Fibroblast of skin of right quadriceps (primary cell): ENCODE data around the gene MAML3.

ENCODE experiments used
- DNase-seq: peaks from one replicate; pipeline ENCODE4 v3.0.0-alpha.2; 2013

Gene MAML3

DNA sequence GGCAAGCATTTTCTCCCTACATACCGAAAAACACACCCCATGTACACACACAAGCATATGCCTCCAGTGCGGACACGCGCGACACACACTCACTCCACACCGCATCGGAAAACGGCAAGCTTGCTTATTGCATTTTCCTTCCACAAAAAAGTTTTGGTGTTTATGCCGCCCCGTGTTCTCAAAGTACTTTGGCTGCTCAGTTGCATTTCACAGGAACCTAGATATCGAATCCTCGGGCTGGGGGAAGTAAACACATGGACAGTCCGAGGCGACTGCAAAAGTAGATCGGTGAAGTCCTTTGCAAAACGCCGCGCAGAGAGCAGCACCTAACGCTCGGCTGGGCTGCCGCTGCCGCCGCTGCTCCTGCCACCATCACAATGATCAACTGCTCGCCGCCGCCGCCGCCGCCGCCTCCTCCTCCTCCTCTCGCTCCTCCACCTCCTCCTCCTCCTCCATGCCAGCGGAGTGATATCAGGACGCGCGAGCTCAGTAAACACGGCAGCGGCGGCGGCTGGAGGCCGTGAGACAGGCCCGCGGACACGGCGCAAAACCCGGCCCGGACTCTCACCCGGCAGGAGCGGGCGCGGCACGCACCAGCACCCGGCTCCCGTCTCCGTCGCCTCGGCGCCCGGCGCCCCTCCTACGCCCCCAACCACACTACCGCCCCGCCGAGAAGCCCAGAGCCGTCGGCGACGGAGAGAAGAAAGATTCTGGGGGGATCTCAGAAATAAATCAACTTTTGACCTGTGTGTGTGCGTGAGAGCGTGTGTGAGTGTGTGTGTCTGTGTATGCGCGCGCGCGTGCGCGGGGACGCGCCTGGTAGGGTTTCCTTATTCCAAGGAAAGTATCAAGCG, at the start of gene MAML3:
TSS of gene MAML3 (minus strand) at position 467 of the 854 bp plus-strand sequence. CDS start 857 bp downstream, outside the sequence.
- DNase-seq, result peak; percentile 98

DNA sequence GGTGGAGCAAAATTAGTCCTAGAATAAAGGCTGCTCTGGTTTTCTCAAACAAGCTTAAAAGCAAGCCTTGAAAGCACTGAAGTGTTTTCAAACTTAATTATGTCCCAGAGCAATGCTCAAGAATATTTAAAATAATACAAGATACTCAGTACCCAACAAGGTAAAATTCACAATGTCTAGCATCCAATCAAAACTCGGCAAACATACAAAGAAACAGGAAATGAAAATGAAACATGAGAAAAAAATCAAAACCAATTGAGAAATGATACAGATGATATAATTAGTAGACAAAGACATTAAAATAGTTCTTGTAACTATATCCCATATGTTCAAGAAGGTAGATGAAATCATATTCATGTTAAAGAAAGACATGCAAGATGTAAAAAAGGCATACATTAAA, 45.0 kb upstream of the MAML3 start:
- no peak for DNase-seq

DNA sequence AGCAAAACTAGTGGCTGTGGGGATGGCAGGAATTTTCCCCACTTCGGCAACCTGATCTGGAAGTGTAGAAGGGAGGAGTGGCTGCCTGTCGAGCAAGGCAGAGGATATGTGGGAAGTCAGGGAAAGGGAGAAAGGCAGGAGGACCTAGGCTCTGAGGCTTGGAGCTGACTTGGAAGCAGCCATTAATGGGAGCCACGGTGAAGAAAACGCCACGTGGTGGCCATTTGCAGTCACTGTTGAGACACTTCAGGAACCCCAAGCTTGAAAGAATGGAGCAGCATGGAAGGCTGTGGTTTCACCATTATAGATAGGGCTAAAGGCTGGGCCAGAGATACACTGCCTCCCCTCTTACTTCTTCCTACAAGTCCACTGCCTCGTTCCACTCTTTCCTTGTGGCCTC, 41.8 kb upstream of the MAML3 start:
- DNase-seq, result no peak

DNA sequence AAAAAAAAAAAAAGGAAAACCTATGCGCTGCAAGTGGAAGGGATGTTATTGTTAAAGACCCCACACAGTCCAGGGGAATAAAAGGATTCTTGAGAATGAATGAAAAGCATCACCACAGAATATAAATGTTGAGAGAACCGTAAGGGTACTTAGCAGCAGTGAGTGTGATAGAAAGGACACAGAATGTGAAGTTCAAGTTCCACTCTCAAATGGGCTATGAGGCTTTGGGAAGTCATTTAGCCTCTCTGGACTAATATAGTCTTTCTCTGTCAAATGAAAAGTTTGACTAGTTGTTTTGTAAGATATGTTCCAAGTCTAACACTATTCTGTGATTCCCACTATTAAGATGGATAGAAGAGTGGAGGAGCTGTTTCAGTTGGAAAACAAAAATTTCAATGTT, 35.8 kb upstream of the MAML3 start:
- DNase-seq, result no peak

DNA sequence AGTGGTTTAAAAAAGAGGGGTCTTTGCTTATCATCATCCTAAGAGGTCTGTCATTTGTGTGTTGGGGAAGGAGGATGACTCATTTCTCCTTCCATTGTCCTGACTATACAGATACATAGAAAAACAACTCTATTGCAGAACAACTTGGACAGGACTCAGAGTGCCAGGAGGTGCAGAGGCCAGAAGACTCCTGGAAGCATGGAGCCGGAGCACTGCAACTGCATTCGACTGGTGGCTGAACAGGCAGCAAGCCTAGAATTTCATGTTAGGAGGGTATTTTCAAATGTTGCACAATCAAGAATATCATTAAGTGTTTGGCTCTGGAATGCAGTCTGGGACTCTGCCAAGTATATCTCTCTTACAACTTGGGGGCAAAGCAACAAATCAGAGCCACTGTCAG, 35.0 kb upstream of the MAML3 start:
- peak; percentile 76 for DNase-seq

DNA sequence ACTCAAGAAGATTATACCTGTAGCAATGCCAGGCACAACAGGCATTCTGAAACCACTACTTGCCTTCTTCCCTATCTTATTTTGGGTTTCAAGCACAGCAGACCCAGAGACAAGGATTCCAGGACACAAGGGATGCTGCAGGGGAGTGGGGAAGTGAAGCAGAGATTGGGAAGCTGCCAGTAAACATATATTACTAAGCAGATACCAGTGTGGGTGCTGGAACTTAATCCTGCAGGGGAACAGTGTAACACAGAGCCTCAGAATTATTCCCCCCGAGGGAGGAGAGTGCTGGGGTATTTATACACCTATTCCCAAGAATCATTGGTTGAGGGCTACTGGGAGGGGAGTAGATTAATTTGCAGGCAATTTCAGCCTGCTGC, 33.3 kb upstream of the MAML3 start:
- DNase-seq, result peak; percentile 10

DNA sequence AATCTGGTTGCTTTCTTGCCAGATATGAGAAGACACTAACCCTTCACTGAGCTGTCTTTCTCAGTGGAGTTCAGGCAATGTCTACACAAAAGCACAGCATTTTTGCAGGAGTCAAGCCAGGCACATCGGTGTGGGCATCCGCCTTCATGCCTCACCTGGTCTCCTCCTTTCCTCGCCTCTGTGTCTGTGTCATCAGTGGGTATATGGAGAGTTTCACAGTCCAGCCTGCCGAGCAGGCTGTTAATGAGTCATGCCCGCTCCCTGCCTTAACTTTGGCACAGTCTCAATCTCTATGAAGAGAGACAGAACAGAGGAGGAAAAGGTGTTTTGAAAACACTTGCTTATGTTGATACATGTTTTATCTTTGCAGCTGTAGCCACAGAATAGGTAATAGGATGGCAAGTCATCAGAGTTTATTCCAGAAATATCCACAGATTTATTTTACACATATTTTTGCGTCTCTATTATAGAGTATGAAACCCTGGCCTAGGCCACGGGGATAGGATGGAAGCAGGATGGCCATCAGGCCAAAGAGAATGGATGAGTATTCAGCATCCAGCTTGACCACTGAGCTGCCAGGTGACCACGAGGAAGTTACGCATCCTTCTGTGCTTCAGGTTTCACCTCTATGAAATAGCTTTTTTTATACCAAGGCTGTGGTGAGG, 32.8 kb upstream of the MAML3 start:
- DNase-seq, result peak; percentile 46

DNA sequence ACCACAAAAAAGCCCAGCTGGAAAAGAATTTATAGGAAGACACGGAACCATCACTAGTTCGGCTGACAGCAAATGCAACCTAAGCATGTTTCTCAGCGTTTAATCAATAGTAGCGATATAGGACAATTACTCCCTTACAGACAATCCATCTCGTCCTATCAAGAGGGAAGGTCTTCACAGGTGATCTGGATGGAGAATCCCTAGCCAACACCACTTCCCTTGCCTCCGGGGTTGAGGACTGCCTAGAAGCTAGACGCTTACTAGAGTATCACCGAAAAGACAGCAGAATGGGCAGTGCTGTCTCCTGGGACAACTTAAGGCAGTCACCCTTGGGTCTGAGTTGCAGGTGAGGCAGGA, 32.1 kb upstream of the MAML3 start:
- no peak for DNase-seq

DNA sequence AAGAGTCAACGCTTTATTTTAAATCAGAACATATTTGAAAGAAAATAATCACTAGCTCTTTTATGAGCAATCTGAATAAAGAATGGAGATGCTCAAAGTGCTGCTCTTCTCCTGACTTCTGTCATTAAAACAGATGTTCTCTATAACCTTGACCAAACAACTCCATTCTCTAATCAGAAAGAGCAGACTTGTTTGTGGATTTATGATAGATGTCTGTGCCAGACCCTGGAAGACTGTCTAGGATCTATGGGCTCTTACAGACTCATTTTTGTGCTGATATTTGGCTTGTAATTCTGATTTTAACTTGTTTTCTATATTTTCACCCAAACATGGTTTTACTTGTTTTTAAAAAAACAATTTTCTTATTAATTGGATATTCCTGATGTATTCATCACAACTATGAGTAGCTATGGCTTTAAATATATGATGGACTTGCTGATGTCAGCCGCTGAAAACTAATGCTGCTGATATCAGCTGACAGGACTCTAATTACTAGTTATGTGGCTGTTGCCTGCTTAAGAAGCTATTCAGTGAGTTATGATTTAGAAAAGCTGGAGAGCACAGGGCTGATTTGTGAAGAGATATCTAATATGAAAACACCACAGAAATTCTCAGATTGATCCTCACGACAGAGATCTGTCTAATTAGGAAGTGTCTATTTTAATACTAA, 31.6 kb upstream of the MAML3 start:
- DNase-seq, result no peak

DNA sequence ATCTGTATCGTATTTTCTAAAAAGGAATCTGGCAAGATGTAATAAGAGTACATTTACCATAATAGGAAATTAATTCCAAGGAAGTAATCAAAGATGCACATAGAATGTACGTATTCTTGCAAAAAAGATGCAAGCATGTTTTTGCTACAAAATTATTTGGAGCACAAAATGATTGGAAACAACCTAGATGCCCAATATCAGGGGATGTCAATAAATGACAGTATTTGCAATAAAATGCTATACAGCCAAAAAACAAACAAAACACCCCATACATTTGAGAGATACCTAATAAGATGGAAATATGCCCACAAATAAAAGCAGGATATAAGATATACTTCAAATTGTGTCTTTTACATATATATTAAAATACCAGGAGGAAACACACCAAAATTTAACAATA, 29.3 kb upstream of the MAML3 start:
- DNase-seq, result no peak

DNA sequence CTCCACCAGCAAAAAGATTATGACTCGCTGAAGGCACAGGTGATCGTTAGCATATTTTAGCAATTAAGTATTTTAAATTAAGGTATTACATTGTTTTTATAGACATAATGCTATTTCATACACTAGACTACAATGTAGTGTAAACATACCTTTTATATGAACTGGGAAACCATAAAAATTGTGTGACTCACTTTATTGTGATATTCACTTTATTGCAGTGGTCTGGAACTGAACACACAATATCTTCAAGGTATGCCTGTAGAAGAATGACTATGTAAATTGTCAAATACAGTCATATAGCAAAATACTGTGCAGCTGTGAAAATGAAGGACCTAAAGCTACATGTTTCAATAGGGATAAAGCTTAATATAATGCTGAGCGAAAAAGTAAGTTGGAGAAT, 26.6 kb upstream of the MAML3 start:
- DNase-seq, result no peak

DNA sequence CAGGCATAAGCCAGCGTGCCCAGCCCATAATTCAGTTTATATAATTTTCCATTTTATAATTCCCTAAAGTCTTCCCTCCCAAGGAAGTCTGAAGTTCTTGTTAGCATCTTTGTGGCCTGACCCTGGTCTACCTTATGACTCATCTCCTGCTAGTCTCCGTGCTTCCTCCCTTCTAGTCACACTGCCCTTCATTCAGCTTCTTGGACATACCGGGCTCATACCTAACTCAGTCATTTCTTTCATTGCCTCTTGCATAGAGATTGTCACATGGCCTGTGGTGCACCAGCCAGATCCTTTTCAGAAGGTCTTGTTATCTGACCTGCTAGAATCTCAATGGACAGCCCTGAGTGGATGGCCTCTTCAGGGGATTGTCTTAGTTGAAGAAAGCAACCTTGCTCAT, 22.8 kb upstream of the MAML3 start:
- peak; percentile 50 for DNase-seq

DNA sequence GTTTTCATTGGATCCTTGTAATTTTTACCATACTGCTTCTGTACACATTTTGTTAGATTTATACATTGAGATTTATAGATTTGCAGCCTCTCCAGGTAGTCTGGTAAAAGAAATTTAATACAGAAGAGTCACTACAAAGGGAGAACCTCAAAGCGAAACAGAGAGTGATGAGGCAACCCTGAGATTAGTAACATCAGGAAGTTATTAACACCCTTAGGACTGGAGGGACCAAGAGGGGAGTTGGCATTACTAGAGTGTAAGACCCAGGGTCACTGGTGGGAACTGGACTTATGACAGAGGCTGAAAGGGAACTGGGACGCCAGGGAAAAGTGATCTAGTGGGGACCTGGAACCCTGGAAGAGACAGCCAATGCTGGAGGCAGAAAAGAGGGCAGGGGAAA, 20.6 kb upstream of the MAML3 start:
- no peak for DNase-seq

DNA sequence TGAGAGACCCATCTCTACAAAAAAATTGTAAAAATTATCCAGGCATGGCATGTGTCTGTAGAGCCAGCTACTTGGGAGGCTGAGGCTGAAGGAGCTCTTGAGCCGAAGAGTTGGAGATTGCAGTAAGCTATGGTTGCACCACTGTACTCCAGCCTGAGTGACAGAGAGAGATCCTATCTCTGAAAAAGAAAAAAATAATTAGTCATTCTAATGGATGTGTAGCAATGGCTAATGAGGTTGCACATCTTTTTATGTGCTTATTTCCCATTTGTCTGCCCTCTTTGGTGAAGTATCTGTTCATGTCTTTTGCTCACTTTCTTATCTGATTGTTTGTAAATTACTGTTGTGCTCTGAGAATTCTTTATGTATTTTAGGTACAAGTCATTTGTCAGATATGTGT, 19.0 kb upstream of the MAML3 start:
- no peak for DNase-seq

DNA sequence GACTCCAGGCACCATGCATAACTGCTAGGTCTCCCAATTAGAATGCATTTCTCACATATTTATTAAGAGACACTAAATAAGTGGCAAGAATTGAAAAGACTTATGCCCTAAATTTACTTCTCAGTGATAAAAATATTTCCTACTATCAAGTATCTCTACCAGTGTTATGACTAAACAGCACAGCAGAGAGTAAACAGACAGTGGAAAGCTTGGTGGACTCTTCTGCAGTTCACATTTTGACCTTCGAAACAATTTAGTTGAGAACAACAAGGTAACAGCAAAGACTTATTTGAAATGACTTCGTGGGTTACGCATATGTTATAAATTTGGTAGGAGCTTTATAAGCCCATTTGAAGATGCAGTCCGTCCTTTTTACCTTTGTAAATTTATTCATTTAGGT, 16.3 kb upstream of the MAML3 start:
- DNase-seq, result no peak

DNA sequence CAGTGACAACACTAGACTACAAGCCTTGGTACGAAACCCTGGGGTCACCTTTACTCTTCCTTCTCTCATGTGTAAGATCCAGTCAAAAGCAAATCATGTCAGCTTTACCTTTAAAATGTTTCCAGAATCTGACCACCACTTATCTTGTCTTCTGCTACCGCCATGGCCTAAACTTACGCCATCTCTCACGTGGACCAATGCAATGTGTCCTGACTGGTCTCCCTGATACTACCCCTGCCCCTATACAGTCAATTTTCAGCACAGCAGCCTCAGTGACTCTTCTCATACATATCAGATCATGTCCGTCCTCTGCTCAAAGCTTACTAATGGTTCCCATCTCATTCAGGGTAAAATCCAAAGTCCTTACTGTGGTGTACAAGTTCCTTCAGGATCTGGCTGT, 15.0 kb upstream of the MAML3 start:
- DNase-seq, result no peak

DNA sequence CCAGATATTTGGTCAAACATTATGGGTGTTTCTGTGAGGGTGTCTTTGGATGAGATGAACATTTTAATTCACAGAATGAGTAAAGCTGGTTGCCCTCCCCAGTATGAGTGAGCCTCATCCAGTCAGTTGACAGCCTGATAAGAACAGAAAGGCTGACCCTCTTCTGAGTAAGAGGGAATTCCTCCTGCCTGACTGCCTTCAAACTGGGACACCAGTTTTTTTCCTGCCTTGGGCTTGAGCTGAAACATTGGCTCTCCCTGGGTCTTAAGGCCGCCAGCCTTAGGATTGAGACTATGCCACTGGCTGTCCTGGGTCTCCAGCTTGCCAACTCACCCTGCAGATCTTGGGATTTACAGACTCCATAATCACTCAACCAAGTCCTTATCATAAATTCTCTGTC, 14.5 kb upstream of the MAML3 start:
- DNase-seq, result no peak

DNA sequence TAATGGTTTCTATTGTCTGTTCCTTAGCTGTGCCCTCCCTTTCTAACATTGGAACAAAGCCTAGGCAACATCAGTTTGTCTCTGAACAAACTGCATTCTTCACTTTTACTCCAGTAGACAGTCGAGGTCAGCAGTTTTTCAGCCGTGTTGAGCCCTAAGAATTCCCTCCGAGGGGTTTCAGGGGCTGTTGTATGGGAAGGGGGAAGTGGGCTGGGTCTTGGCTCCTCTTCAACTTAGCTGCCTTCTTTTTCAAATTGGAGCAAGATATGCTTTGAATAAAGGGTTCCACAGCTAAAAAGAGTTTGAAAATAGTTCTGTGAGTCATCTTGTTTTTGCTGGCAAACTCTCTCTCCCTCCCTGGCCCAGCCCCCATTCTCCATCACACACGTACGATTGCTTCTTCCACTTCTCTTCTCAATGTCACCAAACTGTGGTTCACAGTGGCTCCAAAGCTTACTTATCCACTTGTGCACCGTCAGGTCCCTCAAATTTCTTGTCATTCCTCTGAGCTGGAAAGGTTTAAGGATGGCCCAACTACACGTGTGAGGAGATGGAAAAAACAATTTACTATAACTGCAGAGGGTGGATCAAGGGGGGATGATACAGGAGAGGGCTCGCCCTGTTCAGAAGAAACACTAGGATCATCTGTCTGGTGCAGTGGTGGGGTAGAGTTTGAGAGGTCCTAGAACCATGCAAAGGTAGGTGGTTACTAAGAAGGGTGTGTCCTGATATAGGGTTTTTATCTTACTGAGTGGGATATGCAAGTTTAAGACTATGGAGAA, 9.2 kb upstream of the MAML3 start:
- DNase-seq, result peak; percentile 74

DNA sequence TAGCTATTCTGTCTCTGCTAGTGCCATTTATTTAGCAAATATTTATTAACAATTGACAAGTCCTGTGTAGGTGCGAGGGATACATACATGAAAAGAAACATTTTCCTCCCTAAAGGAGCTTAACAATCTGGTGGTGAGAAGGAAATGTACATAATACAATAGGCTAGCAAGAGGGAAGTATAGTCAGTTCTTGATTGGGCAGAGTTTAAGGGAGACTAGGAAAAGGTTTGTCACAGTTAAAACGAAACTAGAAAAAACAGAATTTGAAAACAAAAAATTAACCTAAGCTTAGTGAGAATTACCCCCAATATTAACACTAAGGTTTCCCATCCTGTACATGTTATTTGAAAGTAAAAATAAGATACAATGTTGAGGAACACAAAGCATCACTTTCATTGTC, 8.6 kb upstream of the MAML3 start:
- DNase-seq, result no peak

DNA sequence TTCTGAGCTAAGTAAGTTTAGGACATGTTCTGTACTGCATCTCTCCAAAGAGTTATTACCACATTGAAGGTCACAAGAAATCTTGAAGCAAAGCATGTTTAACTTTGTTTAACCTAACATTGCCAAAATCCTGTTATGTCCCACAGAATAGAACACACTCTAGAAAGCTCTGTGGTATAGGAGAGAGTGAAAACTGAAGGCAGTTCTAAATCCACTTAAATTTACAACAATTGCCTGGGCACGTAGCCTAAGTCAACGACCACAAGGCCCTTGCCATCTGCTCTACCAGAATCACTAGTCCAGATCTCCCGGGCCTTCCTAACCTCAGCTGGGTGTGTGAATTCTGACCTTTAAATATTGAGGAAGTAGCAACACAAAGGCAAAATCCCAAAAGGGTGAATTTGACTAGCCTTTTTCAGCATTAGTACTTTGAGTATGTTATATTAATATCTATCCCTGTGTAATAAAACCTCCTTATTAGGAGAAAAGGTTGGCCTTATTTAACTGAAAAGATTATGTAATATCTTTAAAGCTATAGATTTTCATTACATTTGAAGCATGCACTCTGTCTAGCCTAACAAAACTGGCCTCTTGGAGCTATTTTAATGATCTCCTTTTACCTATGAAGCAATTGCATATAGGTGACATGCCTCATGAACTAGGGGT, 4.5 kb upstream of the MAML3 start:
- DNase-seq, result peak; percentile 15

DNA sequence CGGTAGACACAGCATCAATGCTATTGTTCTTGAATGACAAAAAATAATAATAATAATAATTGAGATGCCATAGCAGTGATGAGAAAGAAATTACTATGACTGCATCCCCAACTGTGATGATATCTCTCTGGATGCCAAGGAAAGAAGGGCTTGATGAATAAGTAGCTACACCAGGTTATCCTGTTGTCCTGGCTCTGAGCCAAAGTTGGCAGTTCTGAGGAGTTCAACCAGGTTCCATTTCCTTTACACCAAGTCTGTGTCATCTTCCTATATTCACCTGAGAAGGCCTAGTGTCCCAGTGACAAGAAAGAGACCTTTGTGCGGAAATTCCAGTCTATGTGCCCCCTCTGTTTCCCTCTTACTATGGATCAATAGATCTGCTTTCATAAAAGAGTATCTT, 3.4 kb upstream of the MAML3 start:
- DNase-seq, result no peak

DNA sequence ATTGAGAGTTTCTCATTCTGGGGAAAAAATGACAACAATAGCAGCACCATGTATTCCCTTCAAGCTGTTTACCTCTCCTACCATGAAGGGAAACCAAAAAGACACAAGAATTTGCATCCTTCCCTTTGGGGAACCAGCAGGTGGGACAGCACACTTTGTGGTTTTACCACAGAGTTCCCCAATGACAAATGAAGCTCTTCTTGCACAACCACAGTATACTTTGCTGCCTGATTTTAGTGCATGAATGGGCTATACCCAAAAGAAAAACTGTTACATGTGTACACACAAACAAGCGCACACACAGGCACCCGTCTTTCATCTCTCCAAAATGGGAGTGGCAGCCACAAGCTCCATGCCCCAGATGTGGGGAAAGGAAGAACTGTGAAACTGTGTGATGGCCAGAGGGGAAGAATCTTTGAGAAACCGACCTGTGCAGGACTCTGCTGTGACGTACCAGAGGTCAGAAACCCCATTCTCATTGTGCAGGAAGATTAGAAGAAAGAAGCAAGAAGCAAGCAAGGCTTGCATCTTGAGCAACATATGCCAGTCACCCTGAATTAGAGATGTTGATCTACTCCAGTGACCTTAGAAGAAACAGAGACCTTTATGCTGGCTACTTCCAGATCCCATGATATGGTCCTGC, 2.7 kb upstream of the MAML3 start:
- DNase-seq, result no peak
